ENCODE measurements around the gene U2SURP.
"Not testable (repeated sequence)": the region's sequence is repeated elsewhere in the genome, so short reads cannot be mapped to it uniquely, and the experiment has no call there.

U2SURP gene

GRCh38 chr3:142987707-142988106 is 13.7 kb upstream of the U2SURP start:
- Histone ChIP-seq H3K27ac (no peak overlapping the region), H3K9me3 (no peaks in the 10 kb centered on the region), H3K27me3 (peaks cover 0 to 8% of the 10 kb centered on the region in 2 donors), H3K4me1 (no peaks in the 10 kb centered on the region), H3K4me3 (no peak overlapping the region), H3K36me3 (no peaks in the 10 kb centered on the region)
- TF ChIP-seq, protein P1, sequence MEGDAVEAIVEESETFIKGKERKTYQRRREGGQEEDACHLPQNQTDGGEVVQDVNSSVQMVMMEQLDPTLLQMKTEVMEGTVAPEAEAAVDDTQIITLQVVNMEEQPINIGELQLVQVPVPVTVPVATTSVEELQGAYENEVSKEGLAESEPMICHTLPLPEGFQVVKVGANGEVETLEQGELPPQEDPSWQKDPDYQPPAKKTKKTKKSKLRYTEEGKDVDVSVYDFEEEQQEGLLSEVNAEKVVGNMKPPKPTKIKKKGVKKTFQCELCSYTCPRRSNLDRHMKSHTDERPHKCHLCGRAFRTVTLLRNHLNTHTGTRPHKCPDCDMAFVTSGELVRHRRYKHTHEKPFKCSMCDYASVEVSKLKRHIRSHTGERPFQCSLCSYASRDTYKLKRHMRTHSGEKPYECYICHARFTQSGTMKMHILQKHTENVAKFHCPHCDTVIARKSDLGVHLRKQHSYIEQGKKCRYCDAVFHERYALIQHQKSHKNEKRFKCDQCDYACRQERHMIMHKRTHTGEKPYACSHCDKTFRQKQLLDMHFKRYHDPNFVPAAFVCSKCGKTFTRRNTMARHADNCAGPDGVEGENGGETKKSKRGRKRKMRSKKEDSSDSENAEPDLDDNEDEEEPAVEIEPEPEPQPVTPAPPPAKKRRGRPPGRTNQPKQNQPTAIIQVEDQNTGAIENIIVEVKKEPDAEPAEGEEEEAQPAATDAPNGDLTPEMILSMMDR (IDR thresholded peaks at IDR 0.05), result no peak
- intact Hi-C loops (cut with DNase I; ENCODE audit: low total_unique reads), result no loop called here
- no peak for DNase-seq

DNA sequence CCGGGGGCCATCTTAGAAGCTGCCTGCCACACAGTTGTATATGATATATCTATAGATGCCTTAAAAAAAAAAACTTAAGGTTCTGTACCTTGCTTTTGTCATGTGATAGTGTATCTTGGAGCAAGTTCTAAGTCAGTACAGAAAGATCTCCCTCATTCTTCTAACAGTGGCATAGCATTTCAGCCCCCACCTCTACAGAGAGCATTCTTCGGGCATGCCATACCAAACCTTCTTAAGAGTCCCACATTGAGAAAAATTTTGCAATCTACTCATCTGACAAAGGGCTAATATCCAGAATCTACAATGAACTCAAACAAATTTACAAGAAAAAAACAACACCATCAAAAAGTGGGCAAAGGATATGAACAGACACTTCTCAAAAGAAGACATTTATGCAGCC is 13.1 kb upstream of the U2SURP start:
- H3K4me1 ChIP-seq; DNase-seq; H3K27me3 ChIP-seq; H3K9me3 ChIP-seq; H3K4me3 ChIP-seq; H3K36me3 ChIP-seq; H3K27ac ChIP-seq; intact Hi-C loops (cut with DNase I; ENCODE audit: low total_unique reads): not testable (repeated sequence)

DNA sequence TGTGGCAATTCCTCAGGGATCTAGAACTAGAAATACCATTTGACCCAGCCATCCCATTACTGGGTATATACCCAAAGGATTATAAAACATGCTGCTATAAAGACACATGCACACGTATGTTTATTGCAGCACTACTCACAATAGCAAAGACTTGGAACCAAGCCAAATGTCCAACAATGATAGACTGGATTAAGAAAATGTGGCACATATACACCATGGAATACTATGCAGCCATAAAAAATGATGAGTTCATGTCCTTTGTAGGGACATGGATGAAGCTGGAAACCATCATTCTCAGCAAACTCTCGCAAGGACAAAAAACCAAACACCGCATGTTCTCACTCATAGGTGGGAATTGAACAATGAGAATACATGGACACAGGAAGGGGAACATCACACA is 12.5 kb upstream of the U2SURP start:
- H3K4me3 ChIP-seq; H3K27me3 ChIP-seq; H3K36me3 ChIP-seq; H3K27ac ChIP-seq; intact Hi-C loops (cut with DNase I; ENCODE audit: low total_unique reads); H3K4me1 ChIP-seq; DNase-seq; H3K9me3 ChIP-seq: not testable (repeated sequence)

DNA sequence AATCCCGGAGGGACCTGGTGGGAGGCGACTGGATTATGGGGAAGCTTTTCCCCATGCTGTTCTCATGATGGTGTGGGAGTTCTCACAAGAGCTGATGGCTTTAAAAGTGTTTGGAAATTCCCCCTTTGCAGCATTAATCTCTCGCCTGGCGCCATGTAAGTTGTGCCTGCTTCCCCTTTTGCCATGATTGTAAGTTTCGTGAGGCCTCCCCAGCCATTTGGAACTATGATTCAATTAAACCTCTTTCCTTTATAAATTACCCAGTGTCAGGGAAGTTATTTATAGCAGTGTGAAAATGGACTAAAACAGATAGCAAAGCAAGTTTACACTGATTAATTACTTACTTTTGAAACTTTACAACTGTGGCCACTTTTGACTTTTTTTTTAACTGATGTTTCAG is 10.6 kb upstream of the U2SURP start:
- Histone ChIP-seq H3K9me3 (no peaks in the 10 kb centered on the region), H3K27me3 (peaks cover 0 to 3% of the 10 kb centered on the region in 2 donors), H3K4me1 (no peaks in the 10 kb centered on the region), H3K27ac (no peak overlapping the region), H3K4me3 (no peak overlapping the region), H3K36me3 (no peaks in the 10 kb centered on the region)
- TF ChIP-seq, protein P1 (IDR thresholded peaks at IDR 0.05), result no peak
- intact Hi-C loops (cut with DNase I; ENCODE audit: low total_unique reads), result no loop called here
- no peak for DNase-seq

DNA sequence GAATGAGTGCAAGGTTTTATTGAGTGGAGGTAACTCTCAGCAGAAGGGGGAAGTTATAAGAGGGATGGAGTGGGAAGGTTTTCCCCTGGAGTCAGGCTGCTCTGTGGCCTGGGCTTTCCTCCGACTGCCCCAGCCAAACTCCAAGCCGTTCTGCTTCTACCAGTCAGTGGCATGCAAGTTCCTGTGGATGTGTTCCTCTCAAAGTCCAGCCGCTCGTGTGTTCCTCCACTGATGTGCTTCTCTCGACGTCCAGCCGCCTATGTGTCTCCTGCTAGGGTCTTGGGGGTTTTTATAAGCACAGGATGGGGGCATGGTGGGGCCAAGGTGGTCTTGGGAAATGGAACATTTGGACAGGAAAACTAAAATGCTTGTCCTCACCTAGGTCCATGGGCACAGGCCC is 9.0 kb upstream of the U2SURP start:
- intact Hi-C loops (cut with DNase I; ENCODE audit: low total_unique reads), result no loop called here

DNA sequence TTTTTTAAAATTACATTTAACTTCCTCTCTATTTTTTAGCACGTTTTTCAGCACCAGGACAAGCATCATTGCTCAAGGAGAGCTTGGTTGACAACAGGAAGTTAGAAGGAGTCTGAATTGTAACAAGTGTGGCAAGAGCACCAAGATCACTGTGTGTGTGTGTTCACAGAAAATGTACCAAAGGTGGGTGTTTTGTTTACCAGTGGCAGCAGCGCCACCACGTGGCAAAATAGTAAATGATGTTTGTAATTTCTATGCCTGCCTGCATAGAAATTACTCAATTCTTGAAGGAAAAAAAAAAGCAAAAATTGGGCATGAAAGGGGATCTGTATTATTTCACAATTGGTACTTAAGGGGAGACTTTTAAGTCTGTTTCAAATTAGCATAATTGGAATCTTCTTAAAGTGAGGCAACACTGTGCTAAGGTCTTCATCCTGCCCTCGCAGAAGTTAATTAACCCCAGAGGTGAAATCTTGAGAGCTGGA is 7.4 kb upstream of the U2SURP start:
- peak in 1 of 2 donors; percentile 64 for DNase-seq
- Histone ChIP-seq H3K27me3 (no peaks in the 10 kb centered on the region), H3K9me3 (no peaks in the 10 kb centered on the region), H3K4me1 (no peaks in the 10 kb centered on the region), H3K4me3 (no peak overlapping the region), H3K27ac (no peak overlapping the region), H3K36me3 (no peaks in the 10 kb centered on the region)
- intact Hi-C loops (cut with DNase I; ENCODE audit: low total_unique reads), result no loop called here
- TF ChIP-seq, protein P1 (IDR thresholded peaks at IDR 0.05), result peak; percentile 50 to 62

More for the DNA sequence above, 9.0 kb upstream of the U2SURP start:
- Histone ChIP-seq H3K36me3 (no peaks in the 10 kb centered on the region), H3K27ac (no peak overlapping the region), H3K9me3 (no peaks in the 10 kb centered on the region), H3K4me1 (no peaks in the 10 kb centered on the region), H3K4me3 (no peak overlapping the region), H3K27me3 (peaks cover 0 to 3% of the 10 kb centered on the region in 2 donors)
- TF ChIP-seq, protein P1 (IDR thresholded peaks at IDR 0.05), result no peak
- DNase-seq, result no peak

DNA sequence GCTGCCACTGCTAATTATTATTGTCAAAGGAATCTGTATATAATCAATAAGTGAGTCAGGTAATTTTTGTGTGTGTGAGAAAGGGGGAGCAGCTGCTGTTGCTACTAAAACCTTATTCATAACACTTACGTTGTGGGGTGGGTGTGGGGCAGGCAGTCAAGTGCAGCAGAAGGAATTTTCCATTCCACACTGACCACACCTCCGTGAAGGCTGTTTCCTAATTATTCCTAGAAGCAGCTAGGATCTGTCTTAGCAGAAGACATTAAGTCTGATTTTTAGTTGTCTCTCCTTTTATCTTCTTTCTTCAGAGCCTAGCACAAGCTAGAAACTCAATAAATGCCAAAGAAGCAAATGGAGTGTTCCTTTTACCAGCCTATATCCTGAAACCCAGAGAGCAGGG is 4.0 kb upstream of the U2SURP start:
- no peaks in the 10 kb centered on the region for H3K27me3 ChIP-seq
- H3K4me1 ChIP-seq, result peaks cover 0 to 12% (median 11%) of the 10 kb centered on the region in 4 donors
- TF ChIP-seq, protein P1 (IDR thresholded peaks at IDR 0.05), result no peak
- H3K36me3 ChIP-seq, result no peaks in the 10 kb centered on the region
- intact Hi-C loops (cut with DNase I; ENCODE audit: low total_unique reads), result loop anchor here (5.0 kb wide), 1 partner anchor 410 kb away; no protein-coding TSS in a partner anchor
- H3K4me3 ChIP-seq, result no peak overlapping the region
- no peak overlapping the region for H3K27ac ChIP-seq
- no peak for DNase-seq
- no peaks in the 10 kb centered on the region for H3K9me3 ChIP-seq

Measured in tibial artery (tissue), 4 donors.